Myocyte (in vitro differentiated cells): ENCODE results near the gene MYOCD. TPM values are rescaled to one million over a fixed set of nuclear protein-coding genes. Genes with fewer than 3 reads are reported as not detected.
"Not testable (repeated sequence)": the region's sequence is repeated elsewhere in the genome, so short reads cannot be mapped to it uniquely, and the experiment has no call there.

ENCODE experiments used
- DNase-seq: peaks from one replicate; pipeline ENCODE4 v3.0.0-alpha.2; 2012; ENCODE audit warnings: low read depth
- polyA plus RNA-seq: library from polyadenylated mRNA; unstranded; fragments of >200 nt; gene quantifications from one replicate; pipeline ENCODE4 v1.2.1, GENCODE V29; 2012; ENCODE audit warnings: missing spikeins
- total RNA-seq: library from RNA; depleted of rRNA; stranded (reverse); fragments of >200 nt; gene quantifications from 2 replicates; pipeline ENCODE4 v1.2.3, GENCODE V29; 2014

The MYOCD gene, protein sequence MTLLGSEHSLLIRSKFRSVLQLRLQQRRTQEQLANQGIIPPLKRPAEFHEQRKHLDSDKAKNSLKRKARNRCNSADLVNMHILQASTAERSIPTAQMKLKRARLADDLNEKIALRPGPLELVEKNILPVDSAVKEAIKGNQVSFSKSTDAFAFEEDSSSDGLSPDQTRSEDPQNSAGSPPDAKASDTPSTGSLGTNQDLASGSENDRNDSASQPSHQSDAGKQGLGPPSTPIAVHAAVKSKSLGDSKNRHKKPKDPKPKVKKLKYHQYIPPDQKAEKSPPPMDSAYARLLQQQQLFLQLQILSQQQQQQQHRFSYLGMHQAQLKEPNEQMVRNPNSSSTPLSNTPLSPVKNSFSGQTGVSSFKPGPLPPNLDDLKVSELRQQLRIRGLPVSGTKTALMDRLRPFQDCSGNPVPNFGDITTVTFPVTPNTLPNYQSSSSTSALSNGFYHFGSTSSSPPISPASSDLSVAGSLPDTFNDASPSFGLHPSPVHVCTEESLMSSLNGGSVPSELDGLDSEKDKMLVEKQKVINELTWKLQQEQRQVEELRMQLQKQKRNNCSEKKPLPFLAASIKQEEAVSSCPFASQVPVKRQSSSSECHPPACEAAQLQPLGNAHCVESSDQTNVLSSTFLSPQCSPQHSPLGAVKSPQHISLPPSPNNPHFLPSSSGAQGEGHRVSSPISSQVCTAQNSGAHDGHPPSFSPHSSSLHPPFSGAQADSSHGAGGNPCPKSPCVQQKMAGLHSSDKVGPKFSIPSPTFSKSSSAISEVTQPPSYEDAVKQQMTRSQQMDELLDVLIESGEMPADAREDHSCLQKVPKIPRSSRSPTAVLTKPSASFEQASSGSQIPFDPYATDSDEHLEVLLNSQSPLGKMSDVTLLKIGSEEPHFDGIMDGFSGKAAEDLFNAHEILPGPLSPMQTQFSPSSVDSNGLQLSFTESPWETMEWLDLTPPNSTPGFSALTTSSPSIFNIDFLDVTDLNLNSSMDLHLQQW
- total RNA-seq, result 0.05 TPM in 1 of 2 replicates, not detected in the other
- polyA plus RNA-seq, result not detected

DNA sequence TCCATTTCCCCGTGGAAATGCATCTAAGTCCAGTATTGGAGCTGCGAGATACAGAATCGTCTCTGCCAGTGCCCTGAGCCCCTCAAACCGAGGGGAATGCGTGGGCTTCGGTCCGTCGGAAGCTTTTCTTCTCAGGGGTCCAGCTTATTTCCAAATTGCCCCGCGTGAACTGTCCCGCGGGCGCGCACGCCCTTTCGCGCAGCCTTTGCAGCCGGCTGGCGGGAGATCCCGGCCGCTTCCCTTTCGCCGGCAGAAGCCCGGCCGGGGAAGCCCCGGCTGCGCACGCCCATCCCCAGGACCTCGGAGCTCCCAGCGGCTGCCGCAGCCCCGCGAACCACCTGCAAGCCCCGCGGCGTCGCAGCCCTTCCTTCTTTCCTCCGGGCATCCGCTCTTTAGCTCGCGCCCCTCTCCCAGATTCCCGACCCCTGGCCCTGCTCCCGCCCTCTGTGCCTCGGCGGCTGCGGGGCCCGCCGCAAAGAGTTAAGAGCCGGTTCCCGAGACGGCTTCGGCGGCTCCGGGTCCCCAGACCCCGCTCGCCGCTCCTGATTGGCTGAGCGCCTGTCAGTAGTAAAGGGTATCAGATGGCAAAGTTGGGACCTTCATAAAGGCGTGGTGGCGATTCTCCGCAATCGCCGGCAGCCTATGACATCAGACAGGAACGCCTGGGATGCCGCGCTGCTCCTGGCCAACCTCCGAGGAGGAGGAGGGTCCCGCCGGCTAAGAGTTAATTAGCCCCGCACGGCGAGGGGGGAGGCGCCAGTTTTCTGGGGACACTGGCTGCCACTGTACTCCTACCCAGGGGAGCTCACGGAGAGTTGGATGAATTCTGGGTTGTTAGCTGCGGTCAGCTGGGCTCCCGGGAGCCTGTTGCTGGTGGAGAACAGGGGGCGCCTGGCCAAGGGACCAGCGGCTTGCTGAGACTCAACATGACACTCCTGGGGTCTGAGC, at the start of gene MYOCD:
MYOCD (plus strand) TSS at position 628 of the 948 bp plus-strand sequence; CDS start at position 927, 299 bp downstream.
- peak; percentile 20 for DNase-seq

GRCh38 chr17:12616161-12616560, 49.5 kb upstream of the MYOCD start:
- DNase-seq, result no peak

- DNase-seq, result no peak
These were observed 47.1 kb upstream of the MYOCD start for GRCh38 chr17:12618557-12618956.

DNA sequence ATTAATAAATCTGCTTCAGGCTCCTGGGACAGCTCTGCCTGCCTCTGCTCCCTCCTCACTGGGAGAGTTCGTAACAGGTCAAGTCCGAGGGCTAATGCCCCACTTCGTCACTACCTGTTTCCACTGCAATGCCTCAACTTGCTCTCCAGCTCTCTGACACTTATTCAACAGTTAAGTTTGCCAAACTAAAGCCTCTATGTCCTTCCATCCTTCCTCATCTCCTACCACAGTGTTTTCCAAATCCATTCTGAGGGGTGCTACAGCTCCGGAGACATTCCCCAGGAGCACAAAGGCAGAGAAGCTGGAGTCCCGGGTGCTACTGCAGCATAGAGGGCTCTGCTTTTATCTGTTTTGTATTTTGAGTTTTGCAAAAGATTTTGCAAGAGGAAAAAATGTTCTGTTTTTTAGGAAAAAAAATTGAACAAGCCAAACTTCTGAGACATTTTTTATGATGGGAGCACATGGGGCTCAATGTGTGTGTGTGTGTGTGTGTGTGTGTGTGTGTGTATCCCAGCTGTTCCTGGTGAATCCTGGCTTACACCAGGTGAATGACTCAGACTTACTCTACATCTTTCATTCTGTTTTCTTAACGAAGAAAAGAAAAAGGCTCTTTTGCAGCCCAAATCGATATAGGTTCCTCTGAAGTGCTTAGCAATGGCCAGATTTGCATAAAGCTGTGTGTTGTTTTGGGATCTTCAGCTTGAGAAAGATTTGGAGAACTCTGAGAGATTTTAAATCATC, 46.1 kb upstream of the MYOCD start:
- no peak for DNase-seq

DNA sequence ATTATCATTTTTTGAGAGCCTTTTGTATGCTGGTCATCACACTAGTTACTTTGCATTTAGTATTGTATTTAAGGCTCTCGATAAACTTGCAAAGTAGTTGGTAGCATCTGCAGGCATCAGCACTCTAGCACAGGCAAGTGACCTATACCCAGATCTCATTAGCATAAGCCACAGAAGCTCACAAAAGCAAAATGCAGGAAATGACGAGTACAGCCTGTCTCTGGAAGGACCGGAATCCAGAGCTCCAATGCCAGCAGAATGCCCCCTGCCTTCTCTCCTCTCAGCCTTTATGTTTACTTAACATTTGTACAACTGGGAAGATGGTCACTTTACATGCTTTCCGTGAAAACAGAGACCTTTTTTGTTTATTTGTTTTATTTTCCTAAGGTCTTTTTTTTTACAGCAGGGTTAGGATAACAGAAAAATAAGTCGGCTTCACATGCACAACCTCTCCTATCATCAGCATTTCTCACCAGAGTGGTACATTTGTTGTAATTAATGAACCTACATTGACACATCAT, 45.4 kb upstream of the MYOCD start:
- no peak for DNase-seq

DNA sequence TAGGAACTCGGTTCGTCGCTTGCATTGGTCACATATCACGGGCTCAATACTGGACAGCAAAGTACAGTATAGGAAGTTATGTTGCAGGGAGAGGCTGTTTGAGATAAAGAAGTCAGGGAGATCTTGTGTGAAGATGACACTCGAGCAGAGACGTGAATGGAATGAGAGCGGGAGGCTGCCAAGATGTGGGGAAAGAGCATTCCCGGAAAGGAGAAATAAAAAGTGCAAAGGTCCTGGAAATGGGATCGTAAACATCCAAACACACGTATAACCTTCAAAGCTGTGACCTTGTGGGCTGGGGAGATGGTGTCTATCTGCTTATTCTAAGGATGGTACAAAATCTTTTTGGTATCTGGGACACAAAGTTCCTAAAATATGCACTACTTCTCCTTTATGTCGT, 43.0 kb upstream of the MYOCD start:
- DNase-seq, result no peak

DNA sequence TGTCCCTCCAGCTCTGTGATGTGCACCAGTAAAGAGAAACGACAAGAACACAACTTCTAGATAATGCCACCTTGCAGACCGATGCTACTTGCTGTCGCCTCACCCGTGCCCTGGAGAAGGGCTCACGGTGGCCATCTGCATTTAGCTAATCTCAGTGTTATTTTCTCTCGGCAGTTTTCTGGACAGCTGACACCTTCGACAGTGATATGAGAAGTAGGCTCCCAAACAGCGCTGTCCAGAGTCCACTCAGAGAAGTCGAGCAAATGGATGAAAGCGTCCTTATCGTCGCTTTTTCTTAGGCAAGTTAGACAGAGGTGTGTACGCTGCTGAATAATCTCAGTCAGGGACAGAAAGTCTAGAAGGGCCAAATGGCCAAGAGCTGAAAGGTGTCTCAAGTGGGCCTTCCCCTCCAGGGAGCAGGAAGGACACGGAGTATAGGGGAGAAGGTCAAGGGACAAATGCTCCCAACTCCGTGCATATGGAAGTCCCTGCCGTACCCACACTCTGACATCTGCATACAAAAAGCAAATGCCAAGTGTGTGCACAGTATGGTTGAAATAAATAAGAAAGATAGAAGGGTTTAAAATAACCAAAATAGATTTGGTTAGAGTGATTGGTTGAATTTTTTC, 42.4 kb upstream of the MYOCD start:
- no peak for DNase-seq

DNA sequence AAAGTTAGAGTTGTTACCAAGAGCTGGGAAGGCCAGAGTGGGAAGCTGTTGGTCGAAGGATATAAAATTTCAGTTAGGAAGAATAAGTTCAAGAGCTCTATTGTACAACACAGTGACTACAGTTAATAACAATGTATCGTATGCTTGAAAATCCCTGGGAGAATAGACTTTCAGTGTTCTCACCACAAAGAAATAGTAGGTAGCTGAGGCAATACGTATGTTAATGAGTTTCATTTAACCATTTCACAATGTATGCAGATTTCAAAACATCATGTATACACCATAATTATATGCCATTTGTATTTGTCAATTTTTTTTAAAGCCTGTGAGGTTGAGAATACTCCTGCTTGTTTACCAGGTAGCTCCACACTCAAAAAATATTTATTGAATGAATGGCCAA, 41.5 kb upstream of the MYOCD start:
- no peak for DNase-seq

GRCh38 chr17:12625092-12625491, 40.6 kb upstream of the MYOCD start:
- no peak for DNase-seq

- DNase-seq, result peak; percentile 13
These were observed 38.5 kb upstream of the MYOCD start for GRCh38 chr17:12627177-12627629.

DNA sequence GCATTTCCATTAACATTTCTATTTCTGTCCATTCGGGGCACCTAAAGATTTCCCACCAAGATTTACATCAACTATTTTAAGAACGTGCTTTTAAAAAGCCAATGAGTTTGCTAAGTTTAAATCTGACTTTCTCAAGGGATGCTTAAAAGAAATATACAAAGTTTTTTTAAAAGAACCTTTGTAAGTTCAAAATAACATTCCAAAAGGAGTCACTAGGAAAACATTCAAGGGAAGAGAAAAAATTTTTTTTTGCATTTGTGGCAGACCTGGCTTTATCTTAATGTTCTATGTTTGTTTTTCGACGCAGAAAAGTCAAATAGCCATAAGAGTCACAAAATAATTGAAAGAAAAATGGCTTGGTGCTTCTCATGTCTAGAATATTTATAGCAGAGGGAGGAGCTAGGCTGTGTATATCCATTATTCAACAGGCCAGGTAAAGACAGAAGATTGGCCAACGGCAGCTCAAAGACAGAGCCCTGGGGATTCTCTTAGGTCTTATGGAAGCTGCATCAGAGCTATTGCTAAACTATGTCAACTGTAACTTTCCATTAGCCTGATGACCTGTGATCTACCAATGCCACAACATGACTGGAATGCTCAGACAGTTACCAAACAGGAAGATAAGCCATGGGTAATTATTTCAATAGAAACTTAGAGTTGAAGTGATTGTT, 37.8 kb upstream of the MYOCD start:
- DNase-seq, result no peak

DNA sequence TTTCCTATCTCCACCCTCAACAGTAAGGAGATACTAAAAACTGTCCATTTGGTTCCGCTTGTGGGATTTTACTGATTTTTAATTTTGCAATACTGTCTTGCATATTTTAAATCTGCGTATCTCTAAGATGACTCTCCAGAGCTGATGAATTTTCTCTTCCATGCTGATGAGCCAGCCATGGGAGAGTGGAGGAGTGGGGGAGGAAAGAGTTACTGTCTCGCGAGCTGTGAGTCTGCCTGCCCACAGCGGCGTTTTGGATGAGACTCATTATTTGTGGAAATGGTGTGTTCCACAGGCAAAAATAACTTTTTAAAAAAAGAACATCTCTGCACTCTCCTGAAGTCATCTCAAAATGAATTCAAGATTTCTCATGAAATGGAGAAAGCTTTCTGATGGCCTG, 34.6 kb upstream of the MYOCD start:
- DNase-seq, result no peak

DNA sequence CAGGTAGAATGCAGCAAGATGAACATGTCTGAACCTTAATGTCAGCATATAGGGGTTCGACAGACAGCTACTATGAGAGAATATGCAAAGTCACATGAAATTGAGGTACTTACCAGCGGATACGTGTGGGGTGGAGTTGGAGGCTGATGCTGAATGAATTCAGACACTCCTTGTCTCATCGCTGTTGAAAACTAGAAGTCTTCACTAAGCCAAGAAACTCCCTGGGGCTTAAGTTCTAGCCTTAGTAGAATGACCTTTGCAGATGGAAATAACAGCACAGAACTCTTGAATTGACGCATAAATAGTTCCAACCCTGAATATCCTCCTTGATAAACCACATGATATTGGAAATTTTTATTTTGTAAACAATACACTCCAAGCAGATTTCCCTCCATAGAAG, 32.9 kb upstream of the MYOCD start:
- no peak for DNase-seq

DNA sequence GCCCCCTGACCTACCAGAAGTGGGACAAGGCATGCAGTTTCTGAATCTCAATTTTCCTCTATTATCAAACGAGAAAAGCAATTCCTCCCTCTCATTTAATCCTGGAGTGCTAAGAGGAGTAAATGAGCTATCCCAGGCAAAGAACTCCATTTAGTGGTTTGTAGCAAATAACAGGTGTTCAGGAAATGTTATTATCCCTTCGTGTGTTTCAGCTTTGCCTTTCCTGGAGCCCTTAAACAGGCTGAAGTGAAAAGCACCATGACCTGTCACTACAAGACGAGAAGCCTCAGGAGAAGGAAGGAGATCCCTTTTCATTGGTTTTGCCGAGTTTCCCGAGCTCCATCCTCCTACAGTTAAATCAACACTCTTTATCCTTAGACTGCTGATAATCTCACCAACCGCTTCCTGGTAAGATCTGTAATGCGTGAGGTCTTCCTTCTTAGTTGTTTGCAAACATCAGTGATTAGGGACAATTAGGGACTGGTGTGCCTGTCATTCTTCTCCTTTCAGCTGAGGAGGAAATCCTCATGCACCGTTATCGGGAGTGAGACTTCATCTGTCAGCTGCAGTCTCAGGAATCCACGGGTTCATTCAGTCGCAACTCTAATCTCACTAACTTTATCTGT, 30.8 kb upstream of the MYOCD start:
- peak; percentile 13 for DNase-seq

DNA sequence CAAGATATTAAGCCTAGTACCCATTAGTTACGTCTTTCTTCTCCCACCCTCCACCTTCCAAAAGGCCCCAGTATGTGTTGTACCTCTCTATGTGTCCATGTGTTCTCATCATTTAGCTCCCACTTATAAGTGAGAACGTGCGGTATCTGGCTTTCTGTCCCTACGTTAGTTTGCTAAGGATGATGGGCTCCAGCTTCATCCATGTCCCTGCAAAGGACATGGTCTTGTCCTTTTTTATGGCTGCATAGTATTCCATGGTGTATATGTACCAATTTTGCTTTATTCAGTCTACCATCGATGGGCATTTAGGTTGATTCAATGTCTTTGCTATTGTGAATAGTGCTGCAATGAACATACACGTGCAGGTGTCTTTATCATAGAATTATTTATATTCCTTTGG, 29.7 kb upstream of the MYOCD start:
- DNase-seq, result not testable (repeated sequence)

DNA sequence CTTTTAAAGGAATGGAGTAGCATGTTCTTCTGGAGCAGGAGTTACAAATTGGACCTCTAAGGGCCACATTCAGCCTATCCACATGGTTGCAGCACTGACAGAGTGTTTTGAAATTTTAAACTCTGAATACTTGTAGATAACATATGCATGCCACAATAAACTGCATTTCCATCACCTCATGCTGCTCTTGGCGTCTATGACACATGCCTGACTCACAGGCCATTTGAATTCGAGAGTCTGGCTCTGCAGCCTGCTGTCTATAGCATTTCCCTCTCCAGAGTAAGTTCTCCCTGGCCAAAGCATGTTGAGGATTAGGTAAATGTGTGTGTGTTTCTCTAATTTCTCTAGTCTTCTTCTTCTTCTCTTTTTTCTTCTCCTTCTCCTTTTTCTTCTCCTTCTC, 28.7 kb upstream of the MYOCD start:
- DNase-seq, result peak; percentile 22

DNA sequence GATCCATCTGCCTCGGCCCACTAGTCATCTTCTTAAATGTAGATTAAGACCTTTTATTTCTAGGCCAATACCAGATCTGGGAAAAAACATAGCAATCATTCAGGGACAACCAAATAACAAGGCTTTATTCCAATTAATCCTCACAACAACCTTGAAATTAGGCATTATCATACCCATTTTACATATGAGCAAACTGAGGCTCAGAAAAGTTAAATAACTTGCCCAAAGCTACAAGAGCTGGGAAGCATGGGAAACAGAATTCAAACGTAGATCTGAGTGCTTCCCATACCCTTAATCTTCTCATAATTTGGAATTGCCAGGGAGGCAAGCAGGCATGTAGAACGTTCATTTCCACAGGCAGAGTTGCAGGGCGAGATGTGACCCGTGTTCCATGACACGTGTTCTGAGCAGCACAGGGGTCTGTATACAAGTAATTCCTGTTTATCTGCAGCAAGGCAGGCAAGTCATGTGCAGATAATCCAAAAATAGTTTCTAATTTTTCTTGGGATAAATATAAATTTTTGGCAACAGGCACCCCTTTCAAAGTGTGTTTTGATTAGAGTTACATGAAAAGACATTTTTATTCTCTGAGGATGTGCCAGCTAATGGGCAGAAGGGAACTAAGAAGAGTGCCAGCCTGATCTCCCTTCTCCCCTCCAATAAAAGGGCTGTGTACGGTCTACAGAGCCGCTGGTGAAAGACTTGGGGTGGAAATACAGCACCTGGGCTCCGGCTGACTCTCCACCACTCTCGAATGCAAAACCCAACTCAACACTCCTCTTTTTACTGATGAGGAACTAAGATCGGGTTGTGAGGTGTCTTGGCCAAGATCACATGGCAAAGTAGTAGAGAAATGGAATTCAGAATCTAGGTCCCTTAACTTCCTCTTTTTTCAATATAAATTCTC, 27.7 kb upstream of the MYOCD start:
- DNase-seq, result no peak
